K562 (cell line): Measurements from ENCODE around the gene CCDC88C. TPM values are rescaled to one million over a fixed set of nuclear protein-coding genes. Genes with fewer than 3 reads are reported as not detected.
A peak's percentile ranks its signal among the peaks of the same experiment; 100 is the strongest.

ENCODE experiments used
- ATAC-seq: fragments of 200-7000 bp; cut with Tn5 transposase; 3 replicates; pipeline ENCODE4 v1.9.1; 2020; ENCODE audit warnings: moderate library complexity
- BruUV-seq: library from RNA; stranded (reverse); fragments of 400-500 nt; replicated peaks from 2 replicates; lab custom pipeline; 2021; lab: Mats Ljungman, UMichigan
- CTCF ChIA-PET: fragments of 300-600 bp; formaldehyde crosslinking; extraction: SDS; loops from one replicate; lab custom pipeline; 2021; ENCODE audit warnings: low intra/inter-chr PET ratio; lab: Yijun Ruan, JAX
- POLR2A ChIA-PET: fragments of 300-600, 350-650 bp; sonication (Branson Sonifier 250); formaldehyde crosslinking; extraction: SDS; loops from one replicate; lab custom pipeline; 2021; ENCODE audit warnings: antibody characterized with exemption, inconsistent platforms; lab: Yijun Ruan, JAX
- DNase-seq, 4 experiments: peaks; one replicate each; pipeline versions ENCODE4 v3.0.0 to v3.0.0-alpha.2; 2011 to 2018; ENCODE audit warnings: low spot score in 3 of 4, mixed read lengths in 3 of 4; ENCODE audit errors: extremely low read depth in 1 of 4
- FAIRE-seq: peaks from 2 replicates; lab custom pipeline; 2011; peaks lifted over from hg19 to GRCh38; lab: Jason Lieb, UNC
- H2AFZ ChIP-seq: 2 replicates; pipeline ENCODE4 v1.6.0; 2011; ENCODE audit warnings: low read depth, low read length, control low read depth, inconsistent platforms
- H3K27ac ChIP-seq: fragments of 200-600 bp; 3 replicates; pipeline ENCODE4 v1.8.0; 2011; ENCODE audit warnings: low read depth, mild to moderate bottlenecking, control low read depth, inconsistent platforms, low read length, moderate library complexity, mixed read lengths; ENCODE audit errors: extremely low read depth
- H3K27me3 ChIP-seq, 2 experiments: fragments of 300-600 bp in 1 of 2; 2 replicates in 1 of 2; 3 replicates in 1 of 2; pipeline versions ENCODE4 v1.6.0 to v1.8.0; 2011; ENCODE audit warnings: inconsistent platforms in 2 of 2, low read length in 2 of 2, mild to moderate bottlenecking in 1 of 2, mixed read lengths in 1 of 2, moderate library complexity in 1 of 2; ENCODE audit not compliant: control insufficient read depth in 2 of 2, insufficient read depth in 2 of 2
- H3K36me3 ChIP-seq: fragments of 300-600 bp; 3 replicates; pipeline ENCODE4 v1.8.0; 2011; ENCODE audit warnings: mild to moderate bottlenecking, low read length, inconsistent platforms; ENCODE audit not compliant: control insufficient read depth, insufficient read depth
- H3K4me1 ChIP-seq, 2 experiments: fragments of 200-600 bp in 1 of 2; replicated peaks in 1 of 2; 2 replicates in 1 of 2; 3 replicates in 1 of 2; pipeline versions ENCODE4 v1.5.1 to v1.8.0; 2011; ENCODE audit warnings: inconsistent platforms in 2 of 2, low read length in 2 of 2, mild to moderate bottlenecking in 1 of 2, mixed read lengths in 1 of 2, moderate library complexity in 1 of 2; ENCODE audit not compliant: control insufficient read depth in 2 of 2, insufficient read depth in 2 of 2
- H3K4me2 ChIP-seq: 2 replicates; pipeline ENCODE4 v1.6.1; 2011; ENCODE audit warnings: low read length, control low read depth, inconsistent platforms, mixed read lengths; ENCODE audit not compliant: insufficient read depth
- H3K4me3 ChIP-seq: fragments of 200-600 bp; sonication (generic), shearing (Covaris generic); 2 replicates; pipeline ENCODE4 v1.5.1; 2016; ENCODE audit warnings: control low read depth, inconsistent platforms
- H3K79me2 ChIP-seq: fragments of 200-600 bp; 3 replicates; pipeline ENCODE4 v1.8.0; 2011; ENCODE audit warnings: low read length, inconsistent platforms; ENCODE audit not compliant: control insufficient read depth, insufficient read depth
- H3K9ac ChIP-seq, 2 experiments: 2 replicates each; pipeline versions ENCODE4 v1.6.0 to v1.6.1; 2011; ENCODE audit warnings: low read depth in 2 of 2, low read length in 2 of 2, control low read depth in 1 of 2, inconsistent platforms in 1 of 2, mild to moderate bottlenecking in 1 of 2, mixed read lengths in 1 of 2; ENCODE audit not compliant: insufficient read depth in 1 of 2
- H3K9me1 ChIP-seq: one replicate; pipeline ENCODE4 v1.6.0; 2011; ENCODE audit warnings: inconsistent platforms, mild to moderate bottlenecking, low read length, moderate library complexity; ENCODE audit not compliant: control insufficient read depth, insufficient read depth
- H3K9me3 ChIP-seq: replicated peaks from 2 replicates; pipeline ENCODE4 v1.5.1; 2011; ENCODE audit warnings: low read depth, low read length, inconsistent platforms; ENCODE audit not compliant: control insufficient read depth, insufficient read depth
- H4K20me1 ChIP-seq: replicated peaks from 2 replicates; pipeline ENCODE4 v1.6.1; 2011; ENCODE audit warnings: low read length, inconsistent platforms, mixed read lengths; ENCODE audit not compliant: control insufficient read depth, insufficient read depth
- DEAF1 ChIP-seq: fragments of 450-650 bp; formaldehyde crosslinking; IDR thresholded peaks from 2 replicates; pipeline ENCODE4 v1.4.0; 2020; ENCODE audit warnings: mild to moderate bottlenecking, moderate library complexity
- ILF3 ChIP-seq: fragments of 450-650 bp; IDR thresholded peaks from 2 replicates; pipeline ENCODE4 v1.6.1; 2018; ENCODE audit warnings: antibody characterized with exemption, mild to moderate bottlenecking, moderate library complexity, borderline replicate concordance
- KLF10 ChIP-seq: fragments of 250-450 bp; sonication (Bioruptor Pico); IDR thresholded peaks from 2 replicates; pipeline ENCODE4 v1.6.1; 2021; ENCODE audit warnings: matching md5 sums
- RBM25 ChIP-seq: fragments of 200-400 bp; formaldehyde crosslinking; IDR thresholded peaks from 2 replicates; pipeline ENCODE4 v1.6.1; 2018; ENCODE audit warnings: low read length, low read depth, moderate library complexity; ENCODE audit not compliant: severe bottlenecking
- ZNF184 ChIP-seq: sonication (generic); formaldehyde crosslinking; IDR thresholded peaks from 2 replicates; pipeline ENCODE4 v1.5.0; 2020; ENCODE audit warnings: missing genetic modification reagents
- WGBS: fragments of 100-300 bp; shearing (Covaris generic); methylation state at CpG from one replicate; pipeline ENCODE4 v1.1.6; 2016; ENCODE audit warnings: low coverage, mixed read lengths; ENCODE audit not compliant: insufficient coverage; ENCODE audit errors: missing lambda C conversion rate; 5-methylcytosine and 5-hydroxymethylcytosine counted together
- in situ Hi-C: fragments of 300-500 bp; cut with MboI; formaldehyde crosslinking; loops from 4 replicates; pipeline ENCODE4 v1.15.0; 2018; ENCODE audit warnings: inconsistent platforms, mixed read lengths
- intact Hi-C: fragments of 100-400 bp; cut with micrococcal nuclease; formaldehyde crosslinking; loops from 2 replicates; pipeline ENCODE4 v1.14.2; 2022
- polyA plus RNA-seq, 8 experiments: library from polyadenylated mRNA; depleted of rRNA in 4 of 8; stranded (reverse) in 5 of 8; unstranded in 3 of 8; fragments of >200 nt; fragmentation: Nextera tagmentation in 2 of 8; fragmentation: Illumina TruSeq in 1 of 8; extraction: Ambion mirVana in 2 of 8; extraction: Trizol in 1 of 8; gene quantifications; 2 replicates each; pipeline versions ENCODE4 v1.2.1 to v1.2.3, GENCODE V29; 2011 to 2014; ENCODE audit warnings: inconsistent platforms in 1 of 8, missing spikeins in 1 of 8
- total RNA-seq, 7 experiments: library from RNA; depleted of rRNA in 6 of 7; stranded (reverse); fragments of >200 nt in 6 of 7; fragmentation: Illumina TruSeq in 2 of 7; extraction: Trizol in 2 of 7; gene quantifications; 2 replicates each; pipeline versions ENCODE4 v1.2.1 to v1.2.3, GENCODE V29; 2011 to 2021; ENCODE audit warnings: low replicate concordance in 1 of 7

The CCDC88C gene
- total and polyA plus RNA-seq, 9 of the 15 experiments (the other 6 are each of a cell fraction or from before 2014, with no cell fraction given): 0.62 to 22.5 (median 10.7) TPM

GRCh38 chr14:91385697-91386096 is 31.9 kb downstream of the CCDC88C start:
- intact Hi-C loops: no loop called here
- POLR2A ChIA-PET: no interaction called here

GRCh38 chr14:91385224-91385623 is 32.4 kb downstream of the CCDC88C start:
- BruUV-seq: no TSS peak
- no peak for ATAC-seq
- Histone ChIP-seq H3K4me3 (no peak overlapping the region), H3K9me3 (no peaks in the 10 kb centered on the region), H3K4me2 (no peak overlapping the region), H4K20me1 (no peaks in the 10 kb centered on the region), H3K36me3 (no peaks in the 10 kb centered on the region), H2AFZ (no peak overlapping the region), H3K27ac (no peak overlapping the region), H3K9me1 (no peaks in the 10 kb centered on the region), H3K4me1 (peaks cover 10 to 15% of the 10 kb centered on the region in 2 experiments), H3K9ac (no peak overlapping the region), H3K79me2 (peaks cover 61% of the 10 kb centered on the region), H3K27me3 (no peaks in the 10 kb centered on the region)
- FAIRE-seq: no peak
- 73% methylated on average over 3 of the region's 9 CpGs for WGBS
- TF ChIP-seq DEAF1 (CRISPR knock-in tag): no peak
- no peak for TF ChIP-seq ZNF184
- TF ChIP-seq KLF10 (CRISPR knock-in tag): no peak
- in situ Hi-C loops: no loop called here
- ChIA-PET POLR2A (no interaction called here), CTCF (no interaction called here)
- no peak for DNase-seq
- intact Hi-C loops: no loop called here

More at GRCh38 chr14:91385697-91386096, 31.9 kb downstream of the CCDC88C start:
- Histone ChIP-seq H3K27me3 (no peaks in the 10 kb centered on the region), H3K9ac (no peak overlapping the region), H3K4me2 (no peak overlapping the region), H3K9me3 (no peaks in the 10 kb centered on the region), H4K20me1 (no peaks in the 10 kb centered on the region), H3K4me3 (no peak overlapping the region), H3K36me3 (no peaks in the 10 kb centered on the region; the same call in 2 of the 3 replicates), H3K9me1 (no peaks in the 10 kb centered on the region), H3K79me2 (peaks cover 62% of the 10 kb centered on the region), H2AFZ (no peak overlapping the region), H3K4me1 (peaks cover 10 to 15% of the 10 kb centered on the region in 2 experiments), H3K27ac (no peak overlapping the region)
- BruUV-seq: no TSS peak
- no peak for ATAC-seq
- peak; percentile 23 for TF ChIP-seq RBM25
- TF ChIP-seq ILF3: no peak
- no peak for FAIRE-seq
- CTCF ChIA-PET: no interaction called here
- no peak for DNase-seq
- in situ Hi-C loops: no loop called here
